RPMI7951 (cell line): ENCODE results near the gene MAP3K15. TPM values are rescaled to one million over a fixed set of nuclear protein-coding genes. Genes with fewer than 3 reads are reported as not detected.

Source experiments
- DNase-seq: peaks from one replicate; pipeline ENCODE4 v3.0.0-alpha.2; 2012; ENCODE audit warnings: low read depth
- total RNA-seq: library from RNA; depleted of rRNA; stranded (reverse); fragments of >200 nt; shearing (Covaris generic); gene quantifications from 2 replicates; pipeline ENCODE4 v1.2.3, GENCODE V29; 2014

Gene MAP3K15
- total RNA-seq, 1 experiment from 2014 or later = not detected

DNA sequence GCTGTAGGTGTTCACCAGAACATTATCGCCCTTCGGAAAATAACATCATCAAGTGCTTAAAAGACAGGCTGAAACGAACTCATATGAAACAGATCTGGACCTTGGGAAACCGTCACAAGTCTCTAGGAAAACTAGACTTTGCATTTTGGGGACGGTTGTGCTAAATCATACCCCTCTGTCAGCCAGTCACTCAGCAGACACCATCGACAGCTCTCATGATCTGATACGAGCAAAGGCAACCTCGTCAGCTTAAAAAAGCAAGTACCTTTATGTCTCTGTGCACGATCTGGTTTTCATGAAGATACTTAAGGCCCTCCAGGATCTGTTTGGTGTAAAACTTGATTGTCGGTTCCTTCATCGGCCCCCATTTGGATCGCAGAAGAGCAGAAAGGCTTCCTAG lies 123.2 kb downstream of the MAP3K15 start:
- no peak for DNase-seq

DNA sequence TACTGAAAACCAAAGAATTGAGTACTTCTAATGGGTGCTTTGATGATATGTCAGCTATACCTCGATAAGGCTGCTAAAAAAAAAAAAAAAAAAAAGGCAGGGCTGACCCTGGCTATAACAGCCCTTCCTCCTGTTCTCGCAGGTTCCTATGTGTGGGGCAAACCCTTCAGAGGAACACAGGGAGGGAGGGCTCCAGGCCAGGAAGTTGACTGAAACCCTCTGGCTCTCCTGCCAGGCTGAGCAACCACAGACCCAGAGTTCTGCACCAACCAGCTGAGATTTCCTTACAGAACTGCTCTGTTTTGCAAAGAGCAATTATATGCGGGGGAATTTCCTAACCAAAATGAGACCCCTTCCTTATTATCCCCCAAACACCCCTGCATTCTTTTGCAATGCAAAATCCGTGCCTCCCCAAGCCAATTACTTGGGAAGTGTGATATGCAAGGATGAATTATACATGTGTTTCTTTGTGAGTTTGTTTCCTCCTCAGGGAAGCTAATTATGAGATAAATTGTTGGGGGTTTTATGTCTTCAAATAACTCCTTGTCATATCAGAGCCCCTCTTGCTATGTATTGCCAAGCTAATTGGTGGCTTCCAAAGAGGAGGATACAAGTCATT lies 126.0 kb downstream of the MAP3K15 start:
- peak; percentile 8 for DNase-seq

DNA sequence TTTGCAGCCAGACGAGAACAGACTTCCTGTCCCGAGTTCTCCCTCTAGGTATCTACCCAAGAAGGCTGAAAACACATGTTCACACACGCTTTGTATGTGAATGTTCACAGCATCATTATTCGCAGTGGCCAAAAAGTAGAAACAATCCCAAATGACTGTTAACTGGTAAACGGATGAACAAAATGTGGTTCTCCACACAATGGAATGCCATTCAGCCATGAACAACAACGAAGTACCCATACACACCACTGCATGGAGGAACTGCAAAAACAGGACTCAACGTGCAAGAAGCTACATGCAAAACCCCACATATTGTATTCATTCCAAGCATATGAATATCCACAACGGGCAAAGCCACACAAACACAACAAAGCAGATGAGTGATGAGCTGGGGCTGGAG lies 126.6 kb downstream of the MAP3K15 start:
- no peak for DNase-seq

DNA sequence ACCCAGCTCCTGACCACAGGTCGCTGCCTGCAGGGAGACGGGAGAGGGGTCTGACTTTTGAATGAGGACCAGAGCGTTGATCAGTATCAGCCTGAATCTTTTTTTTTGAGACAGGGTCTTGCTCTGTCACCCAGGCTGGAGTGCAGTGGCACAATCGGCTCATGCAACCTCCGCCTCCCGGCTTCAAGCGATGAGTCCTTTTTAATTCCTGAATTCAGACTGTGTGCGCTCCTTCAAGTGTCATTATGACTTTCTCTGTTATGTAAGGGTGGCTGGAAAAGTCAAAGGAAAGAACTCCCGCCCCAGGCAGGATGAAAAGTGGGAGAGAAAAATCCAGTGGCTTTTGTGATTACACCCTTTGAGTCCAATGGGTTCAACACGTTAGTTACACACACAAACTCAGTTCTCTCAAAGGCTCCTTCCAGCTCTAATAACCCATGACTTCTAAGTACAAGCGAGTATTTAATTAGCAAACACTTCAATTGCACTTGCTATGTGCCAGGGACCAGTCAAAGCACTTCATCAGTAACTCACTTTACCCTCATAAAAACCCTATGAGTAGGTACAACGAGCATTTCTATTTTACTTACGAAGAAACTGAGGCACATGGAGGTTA lies 127.1 kb downstream of the MAP3K15 start:
- DNase-seq = no peak

DNA sequence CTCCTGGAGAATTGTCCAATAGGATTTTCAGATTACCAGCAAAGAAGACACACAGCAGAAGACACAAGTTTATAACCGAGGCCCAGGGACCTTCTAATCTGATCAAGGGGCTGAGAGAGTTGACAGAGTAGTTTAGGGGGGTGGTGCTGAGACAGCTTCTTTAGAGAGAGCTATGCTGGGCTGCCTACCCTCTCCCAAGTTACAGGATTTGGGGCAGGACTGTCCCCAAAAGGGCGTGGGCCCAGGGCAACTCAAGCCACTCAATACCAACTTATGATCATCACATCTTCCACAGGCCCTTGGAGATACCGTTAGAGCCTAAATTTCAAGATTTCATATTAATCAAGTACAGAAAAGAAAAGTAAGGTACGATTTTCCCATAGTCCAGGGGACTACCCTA lies 128.6 kb downstream of the MAP3K15 start:
- no peak for DNase-seq

DNA sequence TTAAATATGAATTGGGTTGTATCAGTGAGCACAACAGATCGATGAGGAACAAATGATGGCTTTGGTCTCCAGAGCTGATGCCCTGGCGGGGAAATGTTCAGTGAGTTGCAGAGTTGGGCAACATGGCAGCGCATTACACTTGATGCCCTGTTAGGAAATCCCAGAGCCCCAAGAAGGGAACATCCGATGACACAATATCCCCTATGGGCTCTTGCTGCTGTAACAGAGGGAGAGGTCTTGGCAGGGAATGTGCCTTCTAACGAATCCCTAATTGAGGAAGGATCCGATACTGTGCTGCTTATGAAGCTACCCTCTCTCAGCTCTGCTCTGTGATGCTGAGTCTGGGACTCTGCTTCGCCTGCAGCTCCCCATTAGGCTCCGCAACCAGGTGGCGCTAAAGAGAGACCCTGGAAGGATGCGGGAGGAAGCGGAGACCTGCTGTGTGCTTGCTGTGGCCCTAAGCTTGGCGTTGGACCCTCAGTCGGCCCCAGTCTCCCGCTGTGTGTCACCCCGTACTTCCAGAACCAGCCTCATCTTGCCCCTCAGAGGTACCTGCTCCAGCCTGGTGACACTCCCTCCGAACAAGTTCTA lies 132.7 kb downstream of the MAP3K15 start:
- DNase-seq = peak; percentile 40

DNA sequence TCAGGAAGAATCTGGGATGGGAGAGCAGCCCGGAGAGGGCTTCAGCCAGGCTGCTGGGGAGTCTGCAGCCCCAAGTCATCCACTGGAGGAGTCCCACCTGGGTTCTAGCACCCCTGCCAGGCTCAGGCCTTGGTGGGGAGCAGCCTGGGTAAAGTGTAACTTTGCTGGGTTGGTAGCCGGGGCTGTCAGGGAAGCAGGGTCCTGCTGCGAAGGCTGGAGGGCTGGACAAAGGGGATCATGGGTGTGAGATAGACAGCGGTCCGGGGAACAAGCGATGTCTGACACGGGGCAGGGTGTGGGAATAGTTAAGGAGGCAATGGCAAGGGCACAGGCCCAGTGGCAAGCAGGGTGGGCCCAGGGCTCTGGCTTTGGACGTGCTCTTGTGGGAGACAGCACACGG lies 134.0 kb downstream of the MAP3K15 start:
- DNase-seq = no peak

DNA sequence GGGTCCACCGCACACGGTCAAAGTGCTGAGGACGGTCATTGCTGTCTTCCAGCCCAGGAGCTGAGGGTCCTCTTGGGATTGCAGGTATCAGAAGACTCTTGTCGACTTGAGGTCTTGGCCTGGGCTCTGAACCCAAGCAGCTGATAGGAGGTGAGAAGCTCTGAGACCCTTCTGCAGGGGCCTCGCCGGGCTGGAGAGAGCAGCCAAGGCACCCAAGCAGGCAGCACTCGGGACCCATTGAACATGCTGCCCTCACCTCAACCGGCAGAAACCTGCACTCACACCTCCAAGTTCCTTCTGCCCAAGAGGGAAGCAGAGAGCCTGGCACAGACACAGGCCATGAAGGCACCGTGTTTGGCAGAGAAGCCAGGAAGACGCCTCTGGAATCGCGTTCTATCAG lies 137.5 kb downstream of the MAP3K15 start:
- no peak for DNase-seq

DNA sequence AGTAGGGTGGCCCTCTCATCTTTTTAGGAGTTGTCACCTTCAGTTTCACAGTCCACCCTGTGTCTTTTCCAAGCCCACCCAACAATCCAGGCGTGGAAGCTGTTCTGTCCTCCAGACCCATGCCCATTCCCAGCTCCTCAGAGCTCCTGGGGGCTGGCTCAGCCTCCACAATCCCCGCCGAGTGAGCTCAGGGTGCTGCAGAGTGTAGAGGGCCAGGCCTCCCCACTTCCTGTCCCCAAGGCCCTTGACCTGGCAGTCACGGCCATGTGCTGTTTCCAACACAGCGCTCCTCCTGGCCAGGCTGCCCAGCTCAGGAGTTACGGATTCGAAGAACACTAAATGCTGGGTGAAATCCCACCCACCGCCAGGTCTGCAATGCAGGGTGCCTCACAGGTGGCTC lies 139.8 kb downstream of the MAP3K15 start:
- DNase-seq = no peak

DNA sequence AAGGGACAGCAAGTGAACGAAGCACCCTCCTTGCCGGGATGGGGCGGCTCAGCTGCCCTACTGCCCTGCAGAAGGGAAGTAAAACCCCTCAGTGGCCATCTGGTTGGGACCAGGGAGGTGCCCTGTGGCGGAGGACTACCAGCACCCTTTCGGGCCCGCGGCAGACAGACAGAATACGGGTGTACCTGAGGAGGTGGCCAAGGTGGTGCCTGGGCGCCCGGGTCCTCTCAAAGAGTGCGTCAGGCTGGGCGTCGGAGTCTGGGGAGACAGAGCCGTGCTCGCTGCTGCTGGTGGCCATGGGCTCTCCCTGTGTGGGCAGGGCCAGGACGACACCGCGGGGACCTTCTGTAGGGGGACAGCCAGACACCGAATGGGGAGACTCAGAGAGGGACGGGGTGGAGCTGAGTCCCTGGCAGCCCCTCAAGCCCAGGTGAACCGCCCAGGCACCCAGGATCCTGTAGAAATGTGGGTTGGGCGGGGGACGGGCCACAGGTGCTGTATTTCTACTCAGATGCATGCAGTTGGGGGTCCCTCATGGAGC lies 141.9 kb downstream of the MAP3K15 start:
- DNase-seq = no peak

DNA sequence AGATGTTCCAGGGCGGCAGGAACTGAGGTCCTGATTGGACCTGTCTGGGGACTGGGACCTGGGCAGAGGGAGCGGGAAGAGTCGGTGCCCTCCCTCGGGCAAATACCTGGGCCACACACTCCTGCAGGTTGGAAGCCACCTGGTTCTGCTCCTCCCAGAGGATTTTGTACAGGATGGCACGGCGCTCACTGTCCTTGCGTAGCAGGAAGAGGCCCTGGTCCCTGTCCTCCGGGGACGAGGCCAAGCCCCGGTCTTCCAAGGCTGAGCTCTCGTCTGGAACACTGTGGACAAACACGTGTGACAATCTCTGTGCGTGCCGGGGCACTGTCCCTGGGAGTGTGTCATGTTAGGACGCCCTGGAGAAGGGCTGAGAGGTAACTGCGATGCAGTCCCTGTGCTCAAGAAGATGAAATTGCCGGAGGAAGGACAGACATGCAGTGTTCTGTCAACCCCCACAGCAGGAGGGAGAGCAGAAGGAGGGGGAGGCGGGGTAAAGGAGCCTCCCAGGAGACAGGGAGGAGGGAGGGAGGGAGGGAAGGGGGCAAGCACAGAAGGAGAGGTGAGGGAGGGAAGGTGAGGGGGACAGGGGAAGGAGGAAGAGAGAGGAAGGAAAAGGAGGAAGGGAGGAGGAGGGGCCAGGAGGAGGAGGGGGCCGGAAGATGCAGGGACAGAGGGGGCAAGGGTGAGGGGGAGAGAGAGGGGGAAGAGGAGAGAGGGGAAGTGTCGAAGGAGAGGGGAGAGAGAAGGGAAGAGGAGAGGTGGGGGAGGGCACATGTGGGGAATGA lies 142.6 kb downstream of the MAP3K15 start:
- DNase-seq = no peak

DNA sequence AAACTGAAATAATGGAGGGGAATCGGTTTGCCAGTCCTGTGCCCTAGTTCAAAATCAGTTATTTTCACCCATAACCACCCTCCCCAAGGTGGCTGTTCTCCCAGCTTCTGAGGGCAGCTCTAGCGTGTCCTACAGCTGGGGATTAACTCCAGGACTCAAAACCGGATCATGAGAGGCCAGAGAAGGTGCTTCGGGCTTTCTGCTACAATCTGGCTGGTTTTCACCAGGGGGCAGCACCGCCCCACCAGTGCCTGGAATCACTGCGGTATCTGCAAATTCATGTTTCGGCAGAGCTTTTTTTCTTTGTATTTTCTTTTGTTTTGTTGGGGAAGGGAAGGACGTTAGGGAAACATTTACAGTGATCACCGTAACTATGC lies 143.2 kb downstream of the MAP3K15 start:
- peak; percentile 60 for DNase-seq

DNA sequence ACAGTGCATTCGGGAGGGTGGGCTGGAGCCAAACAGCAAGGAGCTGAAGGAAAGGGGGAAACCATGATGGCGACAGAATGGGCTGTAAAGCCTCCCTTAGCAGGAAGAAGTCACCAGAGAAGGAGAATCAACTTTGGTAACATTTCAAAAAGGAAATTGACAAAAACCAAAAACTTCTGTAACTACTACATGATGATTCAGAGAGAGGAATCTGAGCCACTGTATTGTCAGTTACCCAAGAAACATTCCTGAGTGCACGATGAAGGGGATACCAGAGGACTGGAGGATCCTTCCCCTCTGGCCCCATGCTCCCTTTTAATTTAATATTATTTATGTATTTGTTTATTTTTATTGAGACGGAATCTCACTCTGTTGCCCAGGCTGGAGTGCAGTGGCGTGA lies 145.2 kb downstream of the MAP3K15 start:
- DNase-seq = peak; percentile 21

DNA sequence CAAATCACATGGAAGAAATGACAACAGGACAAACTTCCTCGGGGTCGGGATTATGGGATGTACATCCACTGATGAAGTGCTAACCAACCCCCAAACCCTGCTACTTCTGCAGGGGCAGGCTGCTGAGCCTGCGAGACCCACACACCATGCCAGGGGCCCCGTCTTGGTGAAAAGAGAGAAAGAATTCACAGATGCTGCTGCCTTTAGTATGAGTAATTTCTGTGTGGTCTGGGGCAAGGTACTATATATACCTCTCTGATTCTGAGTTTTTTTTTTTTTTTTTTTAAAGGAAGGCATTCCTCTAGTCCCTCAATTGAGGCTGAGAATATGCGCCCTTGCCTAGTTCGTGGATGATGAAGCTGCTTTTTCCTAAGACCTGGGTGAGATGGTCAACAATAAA lies 146.7 kb downstream of the MAP3K15 start:
- no peak for DNase-seq

DNA sequence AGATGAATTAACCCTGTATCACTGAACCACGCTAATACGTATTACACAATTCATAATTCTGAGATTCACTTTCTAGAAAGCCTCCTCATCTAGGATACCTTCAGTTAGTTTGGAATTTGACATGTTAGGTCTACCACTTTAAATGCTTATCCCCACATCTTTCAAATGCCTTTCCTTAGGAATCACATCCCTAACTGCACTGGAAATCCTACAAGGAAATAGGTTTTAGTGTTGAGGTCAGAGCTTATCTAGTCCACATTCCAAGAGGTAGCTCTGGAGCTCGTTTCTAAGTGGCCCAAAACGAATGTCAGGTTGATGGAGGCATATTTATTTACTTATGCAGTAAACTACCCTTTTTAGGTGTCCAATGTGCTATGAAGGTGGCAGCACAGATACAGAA lies 153.6 kb downstream of the MAP3K15 start:
- no peak for DNase-seq

DNA sequence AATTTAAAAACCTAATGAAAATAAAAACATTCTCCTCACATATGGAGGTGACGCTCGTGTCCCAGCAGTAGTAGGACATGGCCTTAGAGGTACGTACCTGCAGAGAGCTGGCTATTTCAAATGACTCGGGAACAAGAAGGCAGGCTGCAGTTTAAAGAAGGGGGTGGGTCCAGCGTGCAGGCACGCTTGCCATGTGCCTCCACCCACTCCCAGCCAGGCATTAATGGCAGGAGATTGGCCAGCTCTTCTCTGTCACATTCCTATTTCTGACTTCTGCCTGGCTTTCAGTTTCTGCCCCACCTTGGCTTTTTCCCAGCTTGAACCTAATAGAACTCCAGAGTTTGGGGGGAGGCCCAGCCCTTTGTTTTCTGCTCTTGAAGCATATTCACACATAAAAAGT lies 154.4 kb downstream of the MAP3K15 start:
- DNase-seq = no peak

DNA sequence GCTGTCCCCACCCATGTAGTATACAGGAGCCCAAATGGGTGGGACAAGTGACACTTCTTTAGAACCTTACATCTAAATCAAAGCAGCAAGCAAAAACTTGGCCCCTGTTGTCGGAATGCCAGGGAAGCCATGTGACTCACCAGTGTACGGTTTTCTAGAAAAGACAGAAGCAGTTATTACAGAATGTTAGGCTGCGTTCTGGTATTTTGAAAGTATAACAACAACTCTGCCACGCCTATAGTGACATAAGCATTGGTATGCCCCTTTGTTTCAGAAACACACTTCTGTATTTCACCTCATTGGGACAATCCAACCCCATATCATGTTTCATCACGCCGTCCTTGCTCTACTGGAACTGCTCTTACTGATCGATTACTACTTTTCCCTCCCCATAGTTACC lies 156.8 kb downstream of the MAP3K15 start:
- no peak for DNase-seq

DNA sequence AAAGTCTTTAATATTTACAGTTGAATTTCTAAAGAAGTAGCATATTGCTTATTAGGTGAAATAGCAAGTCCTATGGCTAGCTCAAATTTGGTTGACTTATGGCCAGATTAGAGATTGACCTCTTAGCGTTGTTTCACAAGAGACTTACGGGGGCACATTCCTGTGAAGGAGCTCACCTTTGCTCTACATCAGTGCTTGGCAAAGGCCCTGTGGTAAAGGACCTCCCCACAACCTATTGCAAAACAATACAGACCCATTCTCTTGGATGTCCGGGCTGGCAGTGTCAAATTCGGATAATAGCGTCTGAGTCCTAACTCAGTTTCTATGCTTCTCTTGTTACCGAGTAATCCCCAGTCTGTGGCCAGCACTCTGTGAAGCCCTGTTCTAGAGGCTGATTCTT lies 160.7 kb downstream of the MAP3K15 start:
- DNase-seq = no peak

DNA sequence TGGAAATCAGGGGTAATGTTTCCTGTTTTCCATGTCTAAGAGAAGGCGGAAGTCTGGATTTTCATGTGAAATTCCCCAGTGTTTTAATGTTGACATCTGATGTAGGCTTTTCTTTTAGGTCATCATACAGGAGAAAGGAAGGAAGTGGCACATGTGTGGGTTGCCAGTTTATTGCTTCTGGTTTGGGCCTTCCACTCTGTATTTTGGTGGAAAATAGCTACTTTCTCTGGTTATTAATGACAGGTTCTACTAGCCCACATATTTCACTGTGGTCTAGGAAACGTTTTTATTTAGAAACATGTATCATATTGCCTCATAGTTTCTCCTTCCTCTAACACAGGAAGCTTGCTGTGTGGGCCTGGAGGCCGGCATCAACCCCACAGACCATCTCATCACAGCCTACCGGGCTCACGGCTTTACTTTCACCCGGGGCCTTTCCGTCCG lies 164.3 kb downstream of the MAP3K15 start:
- DNase-seq = no peak

DNA sequence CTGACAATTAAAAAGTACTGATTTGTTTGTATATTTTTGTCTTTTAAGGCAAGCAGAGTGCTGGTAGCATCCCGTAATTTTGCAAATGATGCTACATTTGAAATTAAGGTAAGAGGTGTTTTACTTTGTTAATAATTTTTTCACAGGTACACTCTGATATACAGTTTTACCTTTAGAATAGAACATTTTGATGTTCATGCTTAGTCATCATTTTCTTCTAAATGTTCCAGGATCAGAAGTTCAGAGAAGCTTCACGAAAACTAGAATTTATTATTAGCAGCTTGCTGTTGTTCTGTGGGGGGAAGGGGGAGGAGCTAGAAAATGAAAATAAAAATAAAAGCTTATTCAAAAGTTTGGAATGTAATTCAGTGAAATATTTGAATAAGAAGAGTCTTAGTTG lies 166.0 kb downstream of the MAP3K15 start:
- DNase-seq = no peak

DNA sequence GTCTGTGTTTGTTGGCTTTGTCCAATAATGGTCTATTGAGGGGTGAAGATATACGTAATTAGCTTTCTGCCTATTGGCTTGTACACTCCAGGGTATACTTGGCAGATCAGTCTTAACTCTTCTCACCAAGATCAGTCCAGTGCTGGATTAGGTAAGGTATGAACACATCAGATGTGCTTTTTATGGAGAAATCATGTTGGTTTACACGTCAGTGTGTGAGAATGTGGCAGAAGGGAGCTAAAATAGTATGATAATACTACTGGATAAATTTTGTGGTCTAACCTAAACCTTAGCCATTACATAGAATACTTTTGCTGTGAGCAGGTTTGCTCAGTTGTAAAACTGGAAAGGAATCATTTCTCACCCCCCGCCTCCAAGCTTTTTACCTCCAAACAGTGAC lies 167.4 kb downstream of the MAP3K15 start:
- DNase-seq = no peak

DNA sequence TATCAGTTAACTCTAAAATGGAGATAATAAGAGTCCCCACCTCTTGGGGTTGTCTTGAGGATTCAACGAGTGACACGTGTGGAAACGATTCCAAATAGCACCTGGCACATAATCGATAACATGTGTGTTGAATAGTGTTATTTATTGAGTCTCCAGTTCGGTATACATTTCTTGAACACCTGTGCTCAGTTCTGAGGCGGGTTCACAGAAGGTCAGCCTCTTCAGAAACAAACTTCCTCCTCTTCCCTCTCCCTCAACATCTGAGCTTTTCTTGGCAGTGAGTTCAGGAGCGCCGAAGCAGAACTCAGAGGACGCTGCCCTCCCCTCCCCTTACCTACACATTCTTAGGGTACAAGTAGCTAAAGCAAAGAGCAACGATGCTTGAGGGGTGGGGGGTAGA lies 170.6 kb downstream of the MAP3K15 start:
- DNase-seq = no peak
